Muscle layer of colon (tissue), 2 donors: ENCODE measurements around the gene SCAMP2.

Source experiments
- H3K27ac ChIP-seq: one replicate; pipeline ENCODE4 v1.7.0; 2013; ENCODE audit warnings: low read depth, mild to moderate bottlenecking, low read length, moderate library complexity
- H3K27me3 ChIP-seq, 2 donors: one replicate each; pipeline ENCODE4 v1.7.0; 2013; ENCODE audit warnings: low read length in 2 of 2, mild to moderate bottlenecking in 2 of 2; ENCODE audit not compliant: insufficient read depth in 2 of 2, control insufficient read depth in 1 of 2
- H3K36me3 ChIP-seq: one replicate; pipeline ENCODE4 v1.7.0; 2013; ENCODE audit warnings: mild to moderate bottlenecking, low read length; ENCODE audit not compliant: insufficient read depth
- H3K4me1 ChIP-seq: one replicate; pipeline ENCODE4 v1.7.0; 2013; ENCODE audit warnings: mild to moderate bottlenecking, low read length; ENCODE audit not compliant: insufficient read depth
- H3K4me3 ChIP-seq, 2 donors: one replicate each; pipeline ENCODE4 v1.7.0; 2013; ENCODE audit warnings: low read length in 2 of 2, low read depth in 1 of 2, mild to moderate bottlenecking in 1 of 2, moderate library complexity in 1 of 2
- H3K9ac ChIP-seq: one replicate; pipeline ENCODE4 v1.7.0; 2013; ENCODE audit warnings: low read length
- H3K9me3 ChIP-seq: one replicate; pipeline ENCODE4 v1.7.0; 2013; ENCODE audit warnings: mild to moderate bottlenecking, low read length
- donor health status: abdominal sarcoma.
- donor health status: Adenocarcinoma of cecum.

SCAMP2 gene

GRCh38 chr15:74870436-74871215, 2.5 kb downstream of the SCAMP2 start:
- H3K9ac ChIP-seq = no peak overlapping the region
- no peak overlapping the region for H3K4me3 ChIP-seq
- no peaks in the 10 kb centered on the region for H3K9me3 ChIP-seq
- H3K4me1 ChIP-seq = peaks cover 36% of the 10 kb centered on the region
- H3K36me3 ChIP-seq = peaks cover 8% of the 10 kb centered on the region
- H3K27ac ChIP-seq = peak overlapping the region; percentile 9
- no peaks in the 10 kb centered on the region for H3K27me3 ChIP-seq

- H3K27me3 ChIP-seq = no peaks in the 10 kb centered on the region
- H3K9me3 ChIP-seq = no peaks in the 10 kb centered on the region
- H3K4me3 ChIP-seq = peak overlapping the region in 1 of 2 donors; percentile 9
- H3K9ac ChIP-seq = no peak overlapping the region
- H3K36me3 ChIP-seq = peaks cover 8% of the 10 kb centered on the region
- peaks cover 36% of the 10 kb centered on the region for H3K4me1 ChIP-seq
- no peak overlapping the region for H3K27ac ChIP-seq
Observed at GRCh38 chr15:74869726-74870407, 3.3 kb downstream of the SCAMP2 start.

- peaks cover 8% of the 10 kb centered on the region for H3K36me3 ChIP-seq
- H3K9me3 ChIP-seq = no peaks in the 10 kb centered on the region
- H3K27ac ChIP-seq = no peak overlapping the region
- H3K27me3 ChIP-seq = no peaks in the 10 kb centered on the region
- no peak overlapping the region for H3K9ac ChIP-seq
- H3K4me1 ChIP-seq = peaks cover 36% of the 10 kb centered on the region
- H3K4me3 ChIP-seq = peak overlapping the region in 1 of 2 donors; percentile 9
Observed at GRCh38 chr15:74869372-74869725, 3.8 kb downstream of the SCAMP2 start.

- Histone ChIP-seq H3K27me3 (no peaks in the 10 kb centered on the region), H3K4me1 (peaks cover 33% of the 10 kb centered on the region), H3K9me3 (no peaks in the 10 kb centered on the region), H3K4me3 (no peak overlapping the region), H3K9ac (no peak overlapping the region), H3K27ac (no peak overlapping the region), H3K36me3 (peaks cover 8% of the 10 kb centered on the region)
Observed at GRCh38 chr15:74868059-74868458, 5.1 kb downstream of the SCAMP2 start.

GRCh38 chr15:74867466-74868038, 5.6 kb downstream of the SCAMP2 start:
- no peaks in the 10 kb centered on the region for H3K9me3 ChIP-seq
- H3K27ac ChIP-seq = no peak overlapping the region
- peaks cover 32% of the 10 kb centered on the region for H3K4me1 ChIP-seq
- H3K36me3 ChIP-seq = peaks cover 8% of the 10 kb centered on the region
- no peaks in the 10 kb centered on the region for H3K27me3 ChIP-seq
- no peak overlapping the region for H3K9ac ChIP-seq
- no peak overlapping the region for H3K4me3 ChIP-seq

GRCh38 chr15:74866090-74866489, 7.1 kb downstream of the SCAMP2 start:
- H3K27ac ChIP-seq = no peak overlapping the region
- peaks cover 27% of the 10 kb centered on the region for H3K4me1 ChIP-seq
- H3K36me3 ChIP-seq = peaks cover 8% of the 10 kb centered on the region
- no peaks in the 10 kb centered on the region for H3K27me3 ChIP-seq
- no peak overlapping the region for H3K4me3 ChIP-seq
- no peaks in the 10 kb centered on the region for H3K9me3 ChIP-seq
- no peak overlapping the region for H3K9ac ChIP-seq

GRCh38 chr15:74865316-74865715, 7.8 kb downstream of the SCAMP2 start:
- Histone ChIP-seq H3K4me3 (no peak overlapping the region), H3K4me1 (peaks cover 19% of the 10 kb centered on the region), H3K27ac (no peak overlapping the region)

GRCh38 chr15:74864296-74864695, 8.9 kb downstream of the SCAMP2 start:
- H3K4me3 ChIP-seq = no peak overlapping the region
- H3K9me3 ChIP-seq = no peaks in the 10 kb centered on the region
- no peak overlapping the region for H3K27ac ChIP-seq
- H3K27me3 ChIP-seq = no peaks in the 10 kb centered on the region
- H3K36me3 ChIP-seq = peaks cover 8% of the 10 kb centered on the region
- H3K9ac ChIP-seq = no peak overlapping the region
- H3K4me1 ChIP-seq = peaks cover 9% of the 10 kb centered on the region

More at GRCh38 chr15:74865316-74865715, 7.8 kb downstream of the SCAMP2 start:
- Histone ChIP-seq H3K36me3 (peaks cover 8% of the 10 kb centered on the region), H3K9me3 (no peaks in the 10 kb centered on the region), H3K9ac (no peak overlapping the region), H3K27me3 (no peaks in the 10 kb centered on the region)

- Histone ChIP-seq H3K4me3 (no peak overlapping the region), H3K27ac (no peak overlapping the region), H3K4me1 (peaks cover 5% of the 10 kb centered on the region), H3K36me3 (peaks cover 8% of the 10 kb centered on the region), H3K27me3 (no peaks in the 10 kb centered on the region), H3K9me3 (no peaks in the 10 kb centered on the region), H3K9ac (no peak overlapping the region)
Observed at GRCh38 chr15:74863239-74864056, 9.7 kb downstream of the SCAMP2 start.

GRCh38 chr15:74858369-74858740, 14.8 kb downstream of the SCAMP2 start:
- Histone ChIP-seq H3K4me3 (no peak overlapping the region), H3K9me3 (no peaks in the 10 kb centered on the region), H3K27me3 (no peaks in the 10 kb centered on the region), H3K27ac (no peak overlapping the region), H3K4me1 (peaks cover 16% of the 10 kb centered on the region), H3K9ac (no peak overlapping the region), H3K36me3 (peaks cover 10% of the 10 kb centered on the region)
